CD8-positive, alpha-beta memory T cell (primary cell): ENCODE results near the gene NEDD4L. TPM values are rescaled to one million over a fixed set of nuclear protein-coding genes. Genes with fewer than 3 reads are reported as not detected.

Experiments
- CTCF ChIA-PET: fragments of 350-600 bp; sonication (Branson Sonifier 250); formaldehyde crosslinking; loops from one replicate; lab custom pipeline; 2021; ENCODE audit warnings: antibody characterized with exemption; lab: Charles Lee
- POLR2A ChIA-PET: fragments of 350-600 bp; sonication (Branson Sonifier 250); formaldehyde crosslinking; loops from one replicate; lab custom pipeline; 2021; ENCODE audit warnings: antibody characterized with exemption; lab: Charles Lee
- DNase-seq, 5 donors: peaks; one replicate each; pipeline versions ENCODE4 v3.0.0 to v3.0.0-alpha.2; 2020 to 2022; ENCODE audit warnings: mixed read lengths in 1 of 5
- H3K27ac ChIP-seq: one replicate; pipeline ENCODE4 v1.7.0; 2013; ENCODE audit warnings: low read depth, mild to moderate bottlenecking, low read length, moderate library complexity
- H3K27me3 ChIP-seq: 2 replicates; pipeline ENCODE4 v1.7.0; 2013; ENCODE audit warnings: low read length, mild to moderate bottlenecking; ENCODE audit not compliant: insufficient read depth, poor library complexity, severe bottlenecking
- H3K36me3 ChIP-seq: 2 replicates; pipeline ENCODE4 v1.7.0; 2013; ENCODE audit warnings: mild to moderate bottlenecking, low read length, moderate library complexity; ENCODE audit not compliant: insufficient read depth
- H3K4me1 ChIP-seq: 2 replicates; pipeline ENCODE4 v1.7.0; 2013; ENCODE audit warnings: mild to moderate bottlenecking, low read length, moderate library complexity; ENCODE audit not compliant: insufficient read depth
- H3K4me3 ChIP-seq: 2 replicates; pipeline ENCODE4 v1.7.0; 2013; ENCODE audit warnings: mild to moderate bottlenecking, low read length
- H3K9me3 ChIP-seq: 2 replicates; pipeline ENCODE4 v1.7.0; 2013; ENCODE audit warnings: mild to moderate bottlenecking, low read length
- H3K27ac Mint-ChIP-seq, 8 donors: one replicate each; pipeline ENCODE4 v1.8.0; 2020 to 2021; ENCODE audit warnings: mixed read lengths in 8 of 8, mild to moderate bottlenecking in 6 of 8, inconsistent platforms in 3 of 8, moderate library complexity in 3 of 8
- H3K27me3 Mint-ChIP-seq, 2 donors: one replicate each; pipeline ENCODE4 v1.8.0; 2020 to 2021; ENCODE audit warnings: mixed read lengths in 2 of 2, mild to moderate bottlenecking in 1 of 2, moderate library complexity in 1 of 2
- H3K36me3 Mint-ChIP-seq, 3 donors: one replicate each; pipeline ENCODE4 v1.8.0; 2020 to 2021; ENCODE audit warnings: mixed read lengths in 3 of 3, inconsistent platforms in 1 of 3, mild to moderate bottlenecking in 1 of 3
- H3K4me1 Mint-ChIP-seq, 3 donors: one replicate each; pipeline ENCODE4 v1.8.0; 2020 to 2021; ENCODE audit warnings: mixed read lengths in 3 of 3, inconsistent platforms in 1 of 3, mild to moderate bottlenecking in 1 of 3
- H3K4me3 Mint-ChIP-seq, 7 donors: one replicate each; pipeline ENCODE4 v1.8.0; 2020 to 2021; ENCODE audit warnings: mixed read lengths in 7 of 7, mild to moderate bottlenecking in 6 of 7, moderate library complexity in 4 of 7, inconsistent platforms in 2 of 7
- H3K9me3 Mint-ChIP-seq, 5 donors: one replicate each; pipeline ENCODE4 v1.8.0; 2020 to 2022; ENCODE audit warnings: mixed read lengths in 5 of 5, mild to moderate bottlenecking in 3 of 5, moderate library complexity in 2 of 5, inconsistent platforms in 1 of 5
- polyA plus RNA-seq: library from polyadenylated mRNA; unstranded; fragments of 300-500 nt; fragmentation: Illumina TruSeq; gene quantifications from one replicate; pipeline ENCODE4 v1.2.3, GENCODE V29; 2021
- total RNA-seq, 2 experiments: library from RNA; stranded (reverse); gene quantifications; one replicate each; pipeline ENCODE4 v1.2.3, GENCODE V29; 2021

The NEDD4L gene
- total and polyA plus RNA-seq, 3 experiments from 2014 or later: 1.4 to 4.1 (median 3.0) TPM

- Histone ChIP-seq H3K36me3 (no peaks in the 10 kb centered on the region), H3K27ac (no peak overlapping the region), H3K27me3 (no peaks in the 10 kb centered on the region), H3K4me3 (no peak overlapping the region), H3K4me1 (no peaks in the 10 kb centered on the region), H3K9me3 (no peaks in the 10 kb centered on the region)
- Mint-ChIP-seq H3K4me3 (no peak overlapping the region), H3K36me3 (no peaks in the 10 kb centered on the region), H3K4me1 (no peaks in the 10 kb centered on the region), H3K27me3 (peaks cover 5 to 7% of the 10 kb centered on the region in 2 donors), H3K27ac (no peak overlapping the region), H3K9me3 (peaks cover 0 to 7% (median 0%) of the 10 kb centered on the region in 5 donors)
- POLR2A ChIA-PET: no interaction called here
- CTCF ChIA-PET: no interaction called here
- no peak for DNase-seq
These were observed 47.1 kb downstream of the NEDD4L start for GRCh38 chr18:58091099-58091611.

DNA sequence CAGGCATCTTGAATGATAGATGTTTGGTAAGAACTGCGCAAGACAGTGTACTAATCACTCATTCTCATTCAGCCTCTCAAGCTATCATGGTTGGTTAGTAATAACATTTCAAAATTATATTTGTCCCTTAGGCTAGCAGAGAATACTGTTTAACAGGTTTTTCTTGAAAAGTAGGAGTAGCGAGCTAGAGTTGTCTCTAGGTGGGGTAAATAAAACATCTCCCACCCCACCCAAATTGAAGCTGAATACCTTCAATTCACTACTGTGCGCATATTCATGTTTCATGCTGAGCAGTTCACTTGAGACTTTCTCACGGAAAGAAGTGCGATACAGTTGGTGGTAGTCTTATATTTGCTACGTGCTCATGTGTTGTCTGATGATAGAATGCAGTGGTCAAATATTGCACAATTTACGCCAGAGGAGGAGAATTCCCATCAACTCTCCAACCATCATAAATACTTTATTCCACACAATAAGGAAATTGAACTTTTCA lies 49.3 kb downstream of the NEDD4L start:
- CTCF ChIA-PET: no interaction called here
- no peaks in the 10 kb centered on the region for H3K27me3 ChIP-seq
- Mint-ChIP-seq H3K27ac (no peak overlapping the region), H3K9me3 (peaks cover 0 to 2% (median 0%) of the 10 kb centered on the region in 5 donors), H3K36me3 (no peaks in the 10 kb centered on the region), H3K4me1 (no peaks in the 10 kb centered on the region), H3K27me3 (peaks cover 6 to 7% of the 10 kb centered on the region in 2 donors), H3K4me3 (no peak overlapping the region)
- no peaks in the 10 kb centered on the region for H3K9me3 ChIP-seq
- POLR2A ChIA-PET: no interaction called here
- no peak for DNase-seq
- H3K27ac ChIP-seq: no peak overlapping the region
- no peaks in the 10 kb centered on the region for H3K36me3 ChIP-seq
- H3K4me3 ChIP-seq: no peak overlapping the region
- H3K4me1 ChIP-seq: no peaks in the 10 kb centered on the region

- Mint-ChIP-seq H3K4me3 (no peak overlapping the region), H3K27me3 (peaks cover 6 to 7% of the 10 kb centered on the region in 2 donors), H3K9me3 (no peaks in the 10 kb centered on the region), H3K4me1 (no peaks in the 10 kb centered on the region), H3K27ac (no peak overlapping the region), H3K36me3 (no peaks in the 10 kb centered on the region)
- Histone ChIP-seq H3K27me3 (no peaks in the 10 kb centered on the region), H3K4me3 (no peak overlapping the region), H3K36me3 (no peaks in the 10 kb centered on the region), H3K4me1 (no peaks in the 10 kb centered on the region), H3K9me3 (no peaks in the 10 kb centered on the region), H3K27ac (no peak overlapping the region)
- DNase-seq: no peak
- CTCF ChIA-PET: no interaction called here
- POLR2A ChIA-PET: no interaction called here
These were observed 51.2 kb downstream of the NEDD4L start for GRCh38 chr18:58095222-58095621.

DNA sequence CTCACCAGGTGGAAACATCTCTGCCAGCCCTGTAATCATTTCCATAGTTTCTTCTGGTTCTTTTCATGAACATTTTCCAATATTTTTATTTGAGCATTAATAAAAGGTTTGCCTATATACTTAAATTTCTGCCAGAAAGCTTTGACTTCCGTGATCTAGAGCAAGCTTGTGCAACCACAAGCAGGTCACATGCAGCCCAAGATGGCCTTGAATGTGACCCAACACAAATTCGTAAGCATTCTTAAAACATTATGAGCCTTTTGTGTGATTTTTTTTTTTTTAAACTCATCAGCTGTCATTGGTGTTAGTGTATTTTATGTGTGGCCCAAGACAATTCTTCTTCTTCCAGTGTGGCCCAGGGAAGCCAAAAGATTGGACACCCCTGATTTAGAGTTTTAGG lies 51.6 kb downstream of the NEDD4L start:
- Histone ChIP-seq H3K27me3 (no peaks in the 10 kb centered on the region), H3K36me3 (no peaks in the 10 kb centered on the region), H3K4me1 (no peaks in the 10 kb centered on the region), H3K9me3 (no peaks in the 10 kb centered on the region), H3K27ac (no peak overlapping the region), H3K4me3 (no peak overlapping the region)
- DNase-seq: no peak
- CTCF ChIA-PET: no interaction called here
- Mint-ChIP-seq H3K27ac (no peak overlapping the region), H3K27me3 (peaks cover 6 to 7% of the 10 kb centered on the region in 2 donors), H3K9me3 (no peaks in the 10 kb centered on the region), H3K36me3 (no peaks in the 10 kb centered on the region), H3K4me3 (no peak overlapping the region), H3K4me1 (no peaks in the 10 kb centered on the region)
- POLR2A ChIA-PET: no interaction called here

DNA sequence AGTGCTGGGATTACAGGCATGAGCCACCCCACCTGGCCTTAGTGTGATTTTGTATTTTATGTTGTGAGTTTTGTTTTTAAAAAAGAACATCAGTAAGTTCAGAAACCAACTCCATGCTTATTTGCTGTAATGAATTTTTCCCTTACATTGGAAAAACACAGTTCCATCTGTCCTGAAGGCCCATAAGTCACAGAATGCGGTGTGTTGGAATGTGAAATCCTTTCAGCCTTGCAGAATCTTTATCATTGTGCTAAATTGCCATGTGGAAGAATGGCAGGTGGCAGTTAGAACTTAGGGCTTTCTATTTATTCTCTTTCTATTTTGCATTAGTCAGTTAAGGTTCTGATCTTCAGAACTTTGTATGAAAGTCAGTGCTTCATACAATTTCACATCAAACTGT lies 52.6 kb downstream of the NEDD4L start:
- Mint-ChIP-seq H3K36me3 (no peaks in the 10 kb centered on the region), H3K4me1 (no peaks in the 10 kb centered on the region), H3K4me3 (no peak overlapping the region), H3K27me3 (peaks cover 6 to 7% of the 10 kb centered on the region in 2 donors), H3K27ac (no peak overlapping the region), H3K9me3 (no peaks in the 10 kb centered on the region)
- Histone ChIP-seq H3K4me1 (no peaks in the 10 kb centered on the region), H3K4me3 (no peak overlapping the region), H3K27ac (no peak overlapping the region), H3K36me3 (no peaks in the 10 kb centered on the region), H3K27me3 (no peaks in the 10 kb centered on the region), H3K9me3 (no peaks in the 10 kb centered on the region)
- POLR2A ChIA-PET: no interaction called here
- CTCF ChIA-PET: no interaction called here
- no peak for DNase-seq

DNA sequence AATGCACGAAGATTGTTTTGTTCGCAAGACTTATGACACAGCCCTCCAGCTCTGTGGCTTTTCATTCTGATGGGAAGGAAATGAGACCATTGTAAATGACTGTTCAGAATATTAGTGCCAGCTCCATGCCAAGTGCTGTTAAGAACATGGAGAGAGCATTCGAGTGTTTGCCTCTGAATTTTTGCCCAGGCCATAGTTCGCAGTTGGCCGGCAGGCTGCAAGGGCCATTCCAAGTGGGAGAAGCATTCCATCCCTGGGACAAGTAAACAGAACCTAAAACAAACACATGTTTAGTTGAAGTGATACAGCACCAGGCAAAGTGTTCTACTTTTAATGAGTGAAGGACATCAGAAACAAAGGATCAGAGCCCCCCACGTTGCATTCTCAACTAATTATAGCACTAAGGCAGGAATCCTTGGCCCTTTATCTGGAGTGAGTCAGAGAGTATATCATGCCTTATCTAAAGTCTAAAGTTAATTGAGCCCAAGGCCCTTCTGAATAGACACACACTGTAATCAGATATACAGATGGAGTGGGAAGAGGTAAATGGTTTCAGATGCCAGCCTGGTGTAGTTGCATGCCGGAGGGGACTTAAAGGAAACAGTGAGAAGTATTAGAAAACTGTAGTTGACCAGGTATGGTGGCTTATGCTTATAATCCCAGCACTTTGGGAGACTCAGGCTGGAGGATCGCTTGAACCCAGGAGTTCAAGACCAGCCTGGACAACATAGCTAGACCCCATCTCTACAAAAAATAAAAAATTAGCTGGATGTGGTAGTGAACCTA lies 53.3 kb downstream of the NEDD4L start:
- CTCF ChIA-PET: no interaction called here
- no peak for DNase-seq
- no peaks in the 10 kb centered on the region for H3K4me1 ChIP-seq
- POLR2A ChIA-PET: no interaction called here
- no peak overlapping the region for H3K4me3 ChIP-seq
- H3K9me3 Mint-ChIP-seq: no peaks in the 10 kb centered on the region
- no peaks in the 10 kb centered on the region for H3K36me3 ChIP-seq
- H3K36me3 Mint-ChIP-seq: no peaks in the 10 kb centered on the region
- no peaks in the 10 kb centered on the region for H3K27me3 ChIP-seq
- H3K27ac Mint-ChIP-seq: no peak overlapping the region
- no peaks in the 10 kb centered on the region for H3K4me1 Mint-ChIP-seq
- H3K27me3 Mint-ChIP-seq: peaks cover 6 to 7% of the 10 kb centered on the region in 2 donors
- no peak overlapping the region for H3K27ac ChIP-seq
- no peaks in the 10 kb centered on the region for H3K9me3 ChIP-seq
- H3K4me3 Mint-ChIP-seq: no peak overlapping the region

DNA sequence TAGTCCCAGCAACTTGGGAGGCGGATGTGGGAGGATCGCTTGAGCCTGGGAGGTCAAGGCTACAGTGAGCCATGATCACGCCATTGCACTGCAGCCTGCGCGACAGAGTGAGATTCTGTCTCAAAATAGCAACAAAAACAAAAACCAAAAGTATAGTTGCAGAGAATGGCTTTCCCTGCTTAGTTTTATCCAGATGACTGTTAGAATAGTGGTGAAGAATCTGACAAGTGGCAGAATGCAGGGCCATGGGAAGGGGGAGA lies 53.8 kb downstream of the NEDD4L start:
- Histone ChIP-seq H3K27me3 (no peaks in the 10 kb centered on the region), H3K36me3 (no peaks in the 10 kb centered on the region), H3K9me3 (no peaks in the 10 kb centered on the region), H3K27ac (no peak overlapping the region), H3K4me3 (no peak overlapping the region), H3K4me1 (no peaks in the 10 kb centered on the region)
- Mint-ChIP-seq H3K9me3 (no peaks in the 10 kb centered on the region), H3K27me3 (peaks cover 6 to 11% of the 10 kb centered on the region in 2 donors), H3K4me1 (no peaks in the 10 kb centered on the region), H3K27ac (no peak overlapping the region), H3K36me3 (no peaks in the 10 kb centered on the region), H3K4me3 (no peak overlapping the region)
- ChIA-PET POLR2A (no interaction called here), CTCF (no interaction called here)
- DNase-seq: no peak

DNA sequence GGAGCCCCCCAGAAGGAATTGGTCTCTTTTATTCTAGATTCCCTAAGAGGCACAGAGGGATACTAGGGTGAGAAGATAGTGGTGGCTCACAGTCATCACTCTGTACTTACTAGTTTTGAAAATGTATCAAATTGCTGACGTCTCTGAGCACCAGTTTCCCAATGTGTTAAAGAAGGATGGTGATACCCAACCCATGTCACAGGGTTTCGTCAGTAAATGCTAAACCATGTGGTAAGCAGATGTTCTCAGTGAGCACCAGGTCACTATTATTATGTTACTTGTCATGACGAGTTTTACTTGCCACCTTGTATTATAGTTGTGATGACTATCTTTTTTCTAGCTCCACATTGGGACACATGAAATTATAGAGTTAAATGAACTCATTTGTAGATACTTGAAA lies 54.7 kb downstream of the NEDD4L start:
- no peak overlapping the region for H3K27ac ChIP-seq
- H3K4me1 ChIP-seq: no peaks in the 10 kb centered on the region
- H3K4me1 Mint-ChIP-seq: no peaks in the 10 kb centered on the region
- H3K27ac Mint-ChIP-seq: peak overlapping the region in 1 of 8 donors; percentile 35
- no peaks in the 10 kb centered on the region for H3K9me3 ChIP-seq
- POLR2A ChIA-PET: no interaction called here
- no peak for DNase-seq
- H3K36me3 ChIP-seq: no peaks in the 10 kb centered on the region
- no peak overlapping the region for H3K4me3 ChIP-seq
- no peaks in the 10 kb centered on the region for H3K36me3 Mint-ChIP-seq
- H3K4me3 Mint-ChIP-seq: no peak overlapping the region
- CTCF ChIA-PET: no interaction called here
- H3K27me3 Mint-ChIP-seq: peaks cover 6 to 16% of the 10 kb centered on the region in 2 donors
- no peaks in the 10 kb centered on the region for H3K27me3 ChIP-seq
- no peaks in the 10 kb centered on the region for H3K9me3 Mint-ChIP-seq
